ENCODE measurements around the gene THOP1.

DNA sequence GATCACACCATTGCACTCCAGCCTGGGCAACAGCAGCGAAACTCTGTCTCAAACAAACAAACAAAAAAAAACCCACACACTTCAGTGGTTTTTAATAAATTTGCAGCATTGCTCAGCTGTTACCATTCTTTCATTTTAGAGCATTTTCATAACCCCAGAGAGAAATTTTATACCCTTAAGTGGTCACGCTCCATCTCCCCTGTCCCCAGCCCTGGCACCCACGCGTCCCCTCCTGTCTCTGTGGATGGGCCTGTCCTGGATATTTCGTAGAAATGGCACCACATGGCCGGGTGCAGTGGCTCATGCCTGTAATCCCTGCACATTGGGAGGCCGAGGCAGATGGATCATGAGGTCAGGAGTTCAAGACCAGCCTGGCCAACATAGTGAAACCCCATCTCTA, 7.8 kb downstream of the THOP1 start:
- TF ChIP-seq POLR2AphosphoS5 (IDR thresholded peaks at IDR 0.05): no peak
- TF ChIP-seq, protein P1, sequence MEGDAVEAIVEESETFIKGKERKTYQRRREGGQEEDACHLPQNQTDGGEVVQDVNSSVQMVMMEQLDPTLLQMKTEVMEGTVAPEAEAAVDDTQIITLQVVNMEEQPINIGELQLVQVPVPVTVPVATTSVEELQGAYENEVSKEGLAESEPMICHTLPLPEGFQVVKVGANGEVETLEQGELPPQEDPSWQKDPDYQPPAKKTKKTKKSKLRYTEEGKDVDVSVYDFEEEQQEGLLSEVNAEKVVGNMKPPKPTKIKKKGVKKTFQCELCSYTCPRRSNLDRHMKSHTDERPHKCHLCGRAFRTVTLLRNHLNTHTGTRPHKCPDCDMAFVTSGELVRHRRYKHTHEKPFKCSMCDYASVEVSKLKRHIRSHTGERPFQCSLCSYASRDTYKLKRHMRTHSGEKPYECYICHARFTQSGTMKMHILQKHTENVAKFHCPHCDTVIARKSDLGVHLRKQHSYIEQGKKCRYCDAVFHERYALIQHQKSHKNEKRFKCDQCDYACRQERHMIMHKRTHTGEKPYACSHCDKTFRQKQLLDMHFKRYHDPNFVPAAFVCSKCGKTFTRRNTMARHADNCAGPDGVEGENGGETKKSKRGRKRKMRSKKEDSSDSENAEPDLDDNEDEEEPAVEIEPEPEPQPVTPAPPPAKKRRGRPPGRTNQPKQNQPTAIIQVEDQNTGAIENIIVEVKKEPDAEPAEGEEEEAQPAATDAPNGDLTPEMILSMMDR (IDR thresholded peaks at IDR 0.05): no peak
